RWPE2 (cell line): ENCODE data around the gene PRKACG.
A peak's percentile ranks its signal among the peaks of the same experiment; 100 is the strongest.

ENCODE experiments used
- ATAC-seq: fragments of 200-7000 bp; cut with Tn5 transposase; 3 replicates; pipeline ENCODE4 v1.9.1; 2021; ENCODE audit warnings: low read depth
- DNase-seq: peaks from one replicate; pipeline ENCODE4 v3.0.0-alpha.2; 2020; ENCODE audit warnings: low spot score
- H3K27ac ChIP-seq: fragments of 450-650 bp; 2 replicates; pipeline ENCODE4 v1.5.1; 2017; ENCODE audit warnings: mild to moderate bottlenecking; ENCODE audit not compliant: poor library complexity, severe bottlenecking
- H3K27me3 ChIP-seq: fragments of 250-450 bp; sonication (Bioruptor Pico); 2 replicates; pipeline ENCODE4 v1.5.1; 2021; ENCODE audit warnings: mild to moderate bottlenecking, moderate library complexity; ENCODE audit not compliant: insufficient read depth, poor library complexity, severe bottlenecking
- H3K36me3 ChIP-seq: fragments of 250-450 bp; sonication (Bioruptor Pico); 2 replicates; pipeline ENCODE4 v1.5.1; 2020; ENCODE audit warnings: low read depth, mild to moderate bottlenecking, moderate library complexity
- H3K4me1 ChIP-seq: fragments of 250-450 bp; sonication (Bioruptor Pico); 2 replicates; pipeline ENCODE4 v1.5.1; 2021; ENCODE audit warnings: mild to moderate bottlenecking, moderate library complexity; ENCODE audit not compliant: insufficient read depth, poor library complexity, severe bottlenecking
- H3K4me3 ChIP-seq: fragments of 250-450 bp; sonication (Bioruptor Pico); 2 replicates; pipeline ENCODE4 v1.5.1; 2021; ENCODE audit warnings: mild to moderate bottlenecking, moderate library complexity; ENCODE audit not compliant: severe bottlenecking
- H3K9me3 ChIP-seq: fragments of 250-450 bp; sonication (Bioruptor Pico); 2 replicates; pipeline ENCODE4 v1.5.1; 2021; ENCODE audit warnings: mild to moderate bottlenecking, moderate library complexity; ENCODE audit not compliant: severe bottlenecking
- TF ChIP-seq, protein P1 (sequence below): fragments of 450-650 bp; IDR thresholded peaks from one replicate; pipeline ENCODE4 v1.5.1; 2017; ENCODE audit warnings: mild to moderate bottlenecking, moderate library complexity; ENCODE audit not compliant: poor library complexity, severe bottlenecking

PRKACG gene

DNA sequence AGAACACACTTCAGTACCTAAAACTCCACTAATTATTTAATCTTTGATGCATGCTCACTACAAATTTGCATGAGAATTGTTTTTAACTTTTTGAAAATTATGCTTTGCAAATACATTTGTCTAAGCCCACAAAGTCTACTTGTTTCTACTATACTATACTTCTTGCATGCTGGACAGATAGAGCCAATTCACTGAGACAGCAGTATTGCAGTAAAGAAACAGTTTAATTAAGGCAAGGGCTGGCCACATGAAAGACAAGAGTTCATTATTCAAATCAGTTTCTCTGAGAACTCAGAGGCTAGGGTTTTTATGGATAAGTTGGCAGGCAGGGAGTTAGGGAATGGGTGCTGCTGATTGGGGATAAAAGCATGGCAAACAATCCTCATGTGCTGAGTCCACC lies 15.6 kb upstream of the PRKACG start:
- Histone ChIP-seq H3K27me3 (no peaks in the 10 kb centered on the region), H3K4me3 (no peak overlapping the region), H3K4me1 (no peaks in the 10 kb centered on the region), H3K36me3 (no peaks in the 10 kb centered on the region), H3K9me3 (no peaks in the 10 kb centered on the region), H3K27ac (no peak overlapping the region)
- DNase-seq (no peak), ATAC-seq (no peak)
- TF ChIP-seq, protein P1, sequence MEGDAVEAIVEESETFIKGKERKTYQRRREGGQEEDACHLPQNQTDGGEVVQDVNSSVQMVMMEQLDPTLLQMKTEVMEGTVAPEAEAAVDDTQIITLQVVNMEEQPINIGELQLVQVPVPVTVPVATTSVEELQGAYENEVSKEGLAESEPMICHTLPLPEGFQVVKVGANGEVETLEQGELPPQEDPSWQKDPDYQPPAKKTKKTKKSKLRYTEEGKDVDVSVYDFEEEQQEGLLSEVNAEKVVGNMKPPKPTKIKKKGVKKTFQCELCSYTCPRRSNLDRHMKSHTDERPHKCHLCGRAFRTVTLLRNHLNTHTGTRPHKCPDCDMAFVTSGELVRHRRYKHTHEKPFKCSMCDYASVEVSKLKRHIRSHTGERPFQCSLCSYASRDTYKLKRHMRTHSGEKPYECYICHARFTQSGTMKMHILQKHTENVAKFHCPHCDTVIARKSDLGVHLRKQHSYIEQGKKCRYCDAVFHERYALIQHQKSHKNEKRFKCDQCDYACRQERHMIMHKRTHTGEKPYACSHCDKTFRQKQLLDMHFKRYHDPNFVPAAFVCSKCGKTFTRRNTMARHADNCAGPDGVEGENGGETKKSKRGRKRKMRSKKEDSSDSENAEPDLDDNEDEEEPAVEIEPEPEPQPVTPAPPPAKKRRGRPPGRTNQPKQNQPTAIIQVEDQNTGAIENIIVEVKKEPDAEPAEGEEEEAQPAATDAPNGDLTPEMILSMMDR, result no peak

DNA sequence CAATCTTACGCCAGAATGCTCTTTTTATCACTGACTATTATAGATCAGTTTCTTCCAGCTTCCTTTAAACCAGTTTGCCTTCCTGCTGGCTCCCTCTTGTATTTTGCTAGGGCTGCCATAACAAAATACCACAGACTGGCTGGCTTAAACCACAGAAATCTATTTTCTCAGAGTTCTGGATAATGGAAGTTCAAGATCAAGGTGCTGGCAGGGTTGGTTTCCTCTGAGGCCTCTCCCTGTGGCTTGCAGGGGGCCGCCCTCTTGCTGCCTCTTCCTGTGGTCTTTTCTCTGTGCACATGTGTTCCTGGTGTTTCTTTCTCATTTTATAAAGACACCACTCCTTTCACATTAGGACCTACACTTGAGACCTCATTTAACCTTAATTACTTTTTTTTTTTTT lies 14.8 kb upstream of the PRKACG start:
- no peaks in the 10 kb centered on the region for H3K27me3 ChIP-seq
- H3K27ac ChIP-seq, result no peak overlapping the region
- TF ChIP-seq, protein P1, result no peak
- no peaks in the 10 kb centered on the region for H3K36me3 ChIP-seq
- DNase-seq, result no peak
- H3K4me1 ChIP-seq, result no peaks in the 10 kb centered on the region
- H3K9me3 ChIP-seq, result no peaks in the 10 kb centered on the region
- H3K4me3 ChIP-seq, result no peak overlapping the region
- ATAC-seq, result no peak

DNA sequence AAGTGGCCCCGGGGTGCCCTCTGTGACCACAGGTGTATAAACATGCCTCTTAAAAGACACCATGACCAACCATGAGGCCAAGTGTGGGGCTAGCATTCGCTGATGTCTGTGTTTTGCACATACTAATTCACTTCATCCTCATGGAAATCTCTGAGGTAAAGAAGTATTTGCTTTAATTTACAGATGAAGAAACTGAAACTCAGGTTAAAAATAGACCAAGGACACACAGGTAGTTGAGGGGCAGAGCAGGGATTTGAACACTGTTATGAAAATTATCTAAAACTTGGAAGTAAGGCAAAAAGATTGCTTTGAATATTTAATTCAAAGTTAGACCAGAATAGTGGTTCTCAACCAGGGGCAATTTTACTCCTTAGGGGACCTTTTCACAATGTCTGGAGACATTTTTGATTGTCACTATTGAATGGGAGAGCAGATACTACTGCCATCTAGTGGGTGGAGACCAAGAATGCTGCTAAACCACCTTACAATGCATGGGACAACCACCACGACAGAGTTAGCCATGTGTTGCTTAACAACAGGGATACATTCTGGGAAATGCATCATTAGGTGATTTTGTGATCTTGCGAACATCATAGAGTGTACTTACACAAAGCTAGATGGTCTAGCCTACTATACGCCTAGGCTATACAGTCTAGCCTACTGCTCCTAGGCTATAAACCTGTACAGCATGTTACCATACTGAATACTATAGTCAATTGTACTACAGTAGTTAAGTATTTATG lies 13.6 kb upstream of the PRKACG start:
- ATAC-seq (peak; percentile 64), DNase-seq (no peak)
- no peaks in the 10 kb centered on the region for H3K9me3 ChIP-seq
- H3K27me3 ChIP-seq, result no peaks in the 10 kb centered on the region
- TF ChIP-seq, protein P1, result peak; percentile 88
- H3K36me3 ChIP-seq, result no peaks in the 10 kb centered on the region
- H3K27ac ChIP-seq, result no peak overlapping the region
- no peak overlapping the region for H3K4me3 ChIP-seq
- no peaks in the 10 kb centered on the region for H3K4me1 ChIP-seq

DNA sequence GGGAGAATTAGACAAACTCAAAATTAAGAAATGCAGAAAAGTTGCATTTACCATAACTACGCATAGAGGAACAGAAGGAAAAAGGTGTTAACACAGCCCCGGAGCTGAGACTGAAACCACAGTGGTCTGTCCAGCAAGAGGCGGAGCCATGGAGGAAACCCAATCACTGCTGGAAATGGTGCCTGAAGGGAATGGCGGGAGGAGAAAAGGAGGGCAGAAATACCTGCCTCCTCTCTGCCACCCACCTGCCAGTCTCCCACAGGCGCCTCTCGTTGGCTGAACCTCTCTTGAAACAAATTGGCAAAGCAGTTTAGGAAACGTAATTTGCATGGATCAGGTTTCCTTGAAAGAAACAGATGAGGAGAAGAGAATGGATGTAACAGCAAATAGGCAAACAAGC lies 9.7 kb upstream of the PRKACG start:
- H3K27ac ChIP-seq, result no peak overlapping the region
- H3K27me3 ChIP-seq, result no peaks in the 10 kb centered on the region
- H3K4me1 ChIP-seq, result no peaks in the 10 kb centered on the region
- no peaks in the 10 kb centered on the region for H3K9me3 ChIP-seq
- TF ChIP-seq, protein P1, result no peak
- DNase-seq (no peak), ATAC-seq (peak; percentile 63)
- H3K4me3 ChIP-seq, result no peak overlapping the region
- no peaks in the 10 kb centered on the region for H3K36me3 ChIP-seq
